Body of pancreas (tissue), 4 donors: Measurements from ENCODE around the gene IQCE. TPM values are rescaled to one million over a fixed set of nuclear protein-coding genes. Genes with fewer than 3 reads are reported as not detected.

Experiments used
- ATAC-seq: fragments of 150-250 bp; one replicate; pipeline ENCODE4 v1.9.1; 2016
- DNase-seq, 4 donors: peaks; one replicate each; pipeline ENCODE4 v3.0.0-alpha.2; 2019
- H3K27ac ChIP-seq, 4 donors: fragments of 200-600 bp; sonication (generic); 1 replicate in 3 of 4; 2 replicates in 1 of 4; pipeline versions ENCODE4 v1.5.1 to v1.6.1; 2016 to 2019; ENCODE audit warnings: mild to moderate bottlenecking in 1 of 4, mixed read lengths in 1 of 4, moderate library complexity in 1 of 4
- H3K27me3 ChIP-seq, 2 donors: fragments of 200-600 bp; sonication (generic); one replicate each; pipeline ENCODE4 v1.6.0; 2016; ENCODE audit warnings: mild to moderate bottlenecking in 1 of 2
- H3K36me3 ChIP-seq, 2 donors: fragments of 200-600 bp; sonication (generic); replicated peaks in 1 of 2; 2 replicates each; pipeline ENCODE4 v1.5.1; 2016; ENCODE audit warnings: low read depth in 2 of 2; ENCODE audit not compliant: insufficient read depth in 1 of 2
- H3K4me1 ChIP-seq: fragments of 200-600 bp; sonication (generic); one replicate; pipeline ENCODE4 v1.6.0; 2016
- H3K4me3 ChIP-seq, 2 donors: fragments of 200-600 bp; sonication (generic); 1 replicate in 1 of 2; 2 replicates in 1 of 2; pipeline ENCODE4 v1.5.1; 2016 to 2019
- H3K9me3 ChIP-seq, 3 donors: fragments of 200-600 bp; sonication (generic); 1 replicate in 2 of 3; 2 replicates in 1 of 3; pipeline ENCODE4 v1.5.1; 2016
- CTCF ChIP-seq, 7 experiments: fragments of 450-650 bp in 4 of 7; fragments of 200-600 bp in 3 of 7; sonication (generic) in 3 of 7; IDR thresholded peaks; one replicate each; pipeline ENCODE4 v1.5.1; 2016 to 2019; ENCODE audit warnings: antibody characterized with exemption in 7 of 7
- POLR2A ChIP-seq, 3 donors: fragments of 450-650 bp; IDR thresholded peaks; one replicate each; pipeline ENCODE4 v1.6.1; 2016; ENCODE audit warnings: antibody characterized with exemption in 3 of 3, mild to moderate bottlenecking in 2 of 3
- WGBS, 2 donors: methylation state at CpG; one replicate each; pipeline ENCODE4 v1.1.5; 2017; 5-methylcytosine and 5-hydroxymethylcytosine counted together
- intact Hi-C: fragments of 100-400 bp; cut with DNase I; formaldehyde crosslinking; loops from one replicate; pipeline ENCODE4 v1.15.1; 2023
- total RNA-seq, 2 donors: library from RNA; depleted of rRNA; stranded (reverse); fragments of >200 nt; gene quantifications; one replicate each; pipeline ENCODE4 v1.1.0, GENCODE V29; 2016

Gene IQCE
- total RNA-seq, 2 donors from 2014 or later: 7.8 to 73.2 TPM

GRCh38 chr7:2583798-2584580 is 25.2 kb downstream of the IQCE start:
- H3K4me1 ChIP-seq: no peaks in the 10 kb centered on the region
- no peaks in the 10 kb centered on the region for H3K27me3 ChIP-seq
- TF ChIP-seq CTCF (IDR thresholded peaks at IDR 0.05) (no peak), POLR2A (IDR thresholded peaks at IDR 0.05) (no peak)
- ATAC-seq (peak; percentile 73), DNase-seq (peak; percentile 45 to 76 (median 64))
- no peak overlapping the region for H3K4me3 ChIP-seq
- no peaks in the 10 kb centered on the region for H3K9me3 ChIP-seq
- intact Hi-C loops: no loop called here
- peaks cover 0 to 3% of the 10 kb centered on the region in 2 donors for H3K36me3 ChIP-seq
- no peak overlapping the region for H3K27ac ChIP-seq
- WGBS, 2 donors: 55 to 57% methylated on average over 15 to 23 of the region's 54 CpGs

- TF ChIP-seq CTCF (IDR thresholded peaks at IDR 0.05) (no peak), POLR2A (IDR thresholded peaks at IDR 0.05) (no peak)
- no peak overlapping the region for H3K27ac ChIP-seq
- H3K27me3 ChIP-seq: no peaks in the 10 kb centered on the region
- DNase-seq (no peak), ATAC-seq (no peak)
- H3K9me3 ChIP-seq: no peaks in the 10 kb centered on the region
- 84 to 97% methylated on average over 18 to 19 of the region's 19 CpGs for WGBS, 2 donors
- H3K4me1 ChIP-seq: no peaks in the 10 kb centered on the region
- intact Hi-C loops: no loop called here
- peaks cover 0 to 7% of the 10 kb centered on the region in 2 donors for H3K36me3 ChIP-seq
- H3K4me3 ChIP-seq: no peak overlapping the region
Measured at GRCh38 chr7:2585446-2585845, 26.7 kb downstream of the IQCE start.

- Histone ChIP-seq H3K27ac (no peak overlapping the region), H3K27me3 (no peaks in the 10 kb centered on the region), H3K9me3 (no peaks in the 10 kb centered on the region), H3K4me3 (no peak overlapping the region), H3K36me3 (peaks cover 0 to 7% of the 10 kb centered on the region in 2 donors), H3K4me1 (no peaks in the 10 kb centered on the region)
- DNase-seq (no peak), ATAC-seq (no peak)
- TF ChIP-seq POLR2A (IDR thresholded peaks at IDR 0.05) (no peak), CTCF (IDR thresholded peaks at IDR 0.05) (no peak)
- intact Hi-C loops: no loop called here
- WGBS, 2 donors: 90 to 94% methylated on average over 23 to 24 of the region's 24 CpGs
Measured at GRCh38 chr7:2586326-2587020, 27.7 kb downstream of the IQCE start.

- Histone ChIP-seq H3K27ac (no peak overlapping the region), H3K9me3 (no peaks in the 10 kb centered on the region), H3K4me1 (no peaks in the 10 kb centered on the region), H3K36me3 (peaks cover 0 to 7% of the 10 kb centered on the region in 2 donors), H3K27me3 (no peaks in the 10 kb centered on the region), H3K4me3 (no peak overlapping the region)
- DNase-seq: no peak
- no peak for ATAC-seq
- no peak for TF ChIP-seq CTCF (IDR thresholded peaks at IDR 0.05)
- TF ChIP-seq POLR2A (IDR thresholded peaks at IDR 0.05): no peak
- intact Hi-C loops: no loop called here
- WGBS, 2 donors: 80 to 94% methylated on average over 8 to 9 of the region's 9 CpGs
Measured at GRCh38 chr7:2587134-2587533, 28.4 kb downstream of the IQCE start.
